GM12874 (cell line): ENCODE data around the gene NPM1.

Experiments
- CTCF ChIP-seq: IDR thresholded peaks from 2 replicates; pipeline ENCODE4 v1.5.1; 2011; ENCODE audit warnings: low read depth, mild to moderate bottlenecking, control low read depth, low read length, moderate library complexity; ENCODE audit not compliant: insufficient read depth

Gene NPM1

DNA sequence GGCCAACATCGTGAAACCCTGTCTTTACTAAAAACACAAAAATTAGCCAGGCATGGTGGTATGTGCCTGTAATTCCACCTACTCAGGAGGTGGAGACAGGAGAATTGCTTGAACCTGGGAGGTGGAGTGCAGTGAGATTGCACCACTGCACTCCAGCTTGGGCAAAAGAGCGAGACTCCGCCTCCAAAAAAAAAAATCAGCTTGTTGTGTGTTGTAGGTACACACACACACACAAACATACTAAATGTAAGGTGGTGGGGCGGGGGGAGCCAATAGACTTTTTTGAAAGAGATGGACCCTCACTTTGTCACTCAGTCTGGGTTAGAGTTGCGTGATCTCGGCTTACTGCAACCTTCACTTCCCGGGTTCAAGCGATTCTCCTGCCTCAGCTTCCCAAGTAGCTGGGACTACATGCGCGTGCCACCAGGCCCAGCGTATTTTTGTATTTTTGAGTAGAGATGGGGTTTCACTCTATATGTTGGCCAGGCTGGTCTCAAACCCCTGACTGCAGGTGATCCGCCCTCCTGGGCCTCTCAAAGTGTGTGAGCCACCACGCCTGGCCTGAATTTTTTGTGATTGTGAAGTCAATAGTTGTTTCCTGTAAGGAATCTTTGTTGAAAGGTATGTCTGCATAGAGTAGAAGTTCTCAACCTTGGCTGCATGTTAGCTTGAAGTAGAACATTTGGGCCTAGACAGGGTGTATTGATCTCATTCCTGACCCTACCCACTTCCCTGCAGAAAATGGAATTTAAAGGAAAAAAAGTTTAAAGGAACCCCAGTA, 13.7 kb downstream of the NPM1 start:
- no peak for TF ChIP-seq CTCF

DNA sequence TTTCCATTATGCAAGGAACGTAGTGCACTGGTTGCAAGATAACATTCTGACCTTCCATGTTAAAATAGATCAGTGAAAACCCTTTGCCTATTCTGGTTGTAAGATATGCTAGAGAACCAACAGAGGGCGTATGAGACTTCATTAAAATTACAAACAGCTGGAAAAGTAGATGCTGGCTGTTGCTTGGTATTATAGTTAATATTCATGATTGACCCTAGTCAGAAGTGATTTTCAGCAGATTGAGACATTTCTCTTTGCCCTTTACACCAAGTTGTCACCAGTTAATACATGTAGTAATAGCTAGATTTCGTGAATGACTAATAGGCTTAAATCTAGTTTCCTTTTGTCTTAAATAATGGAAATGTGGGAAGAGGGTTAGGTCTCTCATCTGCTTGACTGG, 18.0 kb downstream of the NPM1 start:
- 0 out of 2 replicates have a peak, but pooled peaks have one; percentile 12 for TF ChIP-seq CTCF

DNA sequence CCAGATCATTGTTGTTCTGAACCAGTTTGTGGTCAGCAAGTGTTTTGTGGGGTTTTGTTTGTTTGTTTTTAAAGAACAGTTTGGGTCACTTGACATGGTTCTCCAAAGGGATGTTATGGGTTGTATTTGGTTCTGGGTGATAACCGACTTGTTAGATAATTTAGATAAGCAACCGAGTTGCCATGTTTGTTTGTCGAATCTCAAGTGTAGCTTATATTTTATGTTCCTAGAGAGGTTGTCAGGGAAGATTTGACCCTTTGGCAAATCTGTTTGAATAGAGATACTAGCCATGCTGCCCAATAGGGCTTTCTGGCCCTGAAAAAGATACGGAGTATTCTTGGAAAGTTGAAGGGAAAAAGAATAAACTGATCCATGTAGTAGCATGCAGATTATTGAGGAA, 19.6 kb downstream of the NPM1 start:
- TF ChIP-seq CTCF, result no peak

GRCh38 chr5:171409164-171410136, 21.8 kb downstream of the NPM1 start:
- no peak for TF ChIP-seq CTCF

DNA sequence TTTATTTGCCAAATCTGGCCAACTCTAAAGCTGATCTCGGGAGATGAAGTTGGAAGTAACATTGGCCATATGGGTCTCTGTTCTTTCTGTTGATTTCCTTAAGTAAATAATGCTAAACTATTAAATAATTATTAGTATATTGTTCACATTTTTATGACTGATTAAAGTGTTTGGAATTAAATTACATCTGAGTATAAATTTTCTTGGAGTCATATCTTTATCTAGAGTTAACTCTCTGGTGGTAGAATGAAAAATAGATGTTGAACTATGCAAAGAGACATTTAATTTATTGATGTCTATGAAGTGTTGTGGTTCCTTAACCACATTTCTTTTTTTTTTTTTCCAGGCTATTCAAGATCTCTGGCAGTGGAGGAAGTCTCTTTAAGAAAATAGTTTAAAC, 22.5 kb downstream of the NPM1 start:
- TF ChIP-seq CTCF, result no peak

DNA sequence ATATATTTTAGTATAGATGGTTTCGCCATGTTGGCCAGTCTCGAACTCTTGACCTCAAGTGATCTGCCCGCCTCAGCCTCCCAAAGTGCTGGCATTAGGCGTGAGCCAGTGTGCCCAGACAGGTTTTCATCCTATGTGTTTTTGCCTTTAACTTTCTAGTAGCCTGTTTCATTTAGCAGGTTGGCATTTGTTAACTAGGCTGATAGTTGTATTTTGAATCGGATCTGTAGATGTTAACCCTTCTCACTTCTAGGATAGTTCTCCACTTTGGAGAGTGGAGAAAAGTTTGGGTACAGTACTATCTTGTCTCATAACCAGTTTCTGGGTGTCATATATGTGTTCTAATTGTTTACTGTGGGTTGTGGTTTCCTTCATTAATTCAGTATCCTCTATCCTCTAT, 24.5 kb downstream of the NPM1 start:
- TF ChIP-seq CTCF, result no peak

GRCh38 chr5:171413153-171413910, 25.7 kb downstream of the NPM1 start:
- no peak for TF ChIP-seq CTCF
